K562 (cell line): Measurements from ENCODE around the gene KRTCAP2. TPM values are rescaled to one million over a fixed set of nuclear protein-coding genes. Genes with fewer than 3 reads are reported as not detected.
A peak's percentile ranks its signal among the peaks of the same experiment; 100 is the strongest.

Source experiments
- ARNT ChIP-seq, 2 experiments: fragments of 450-650 bp; IDR thresholded peaks; 2 replicates each; pipeline ENCODE4 v1.6.1; 2016; ENCODE audit warnings: mild to moderate bottlenecking in 1 of 2
- DPF2 ChIP-seq: fragments of 450-650 bp; IDR thresholded peaks from 2 replicates; pipeline ENCODE4 v1.6.1; 2016
- E2F8 ChIP-seq: fragments of 450-650 bp; IDR thresholded peaks from 2 replicates; pipeline ENCODE4 v1.7.1; 2018; ENCODE audit warnings: mild to moderate bottlenecking, low read depth; ENCODE audit not compliant: partially characterized antibody
- ESRRB ChIP-seq: fragments of 250-450 bp; sonication (Bioruptor Pico); IDR thresholded peaks from 2 replicates; pipeline ENCODE4 v1.5.0; 2020; ENCODE audit warnings: mild to moderate bottlenecking, moderate library complexity, borderline replicate concordance
- HNRNPL ChIP-seq: fragments of 200-400 bp; formaldehyde crosslinking; IDR thresholded peaks from 2 replicates; pipeline ENCODE4 v1.6.1; 2017; ENCODE audit warnings: low read depth, mild to moderate bottlenecking, low read length
- KDM1A ChIP-seq, 2 experiments: fragments of 450-650 bp; IDR thresholded peaks; 2 replicates each; pipeline ENCODE4 v1.6.1; 2016; ENCODE audit warnings: mild to moderate bottlenecking in 2 of 2
- MGA ChIP-seq: fragments of 450-650 bp; IDR thresholded peaks from 2 replicates; pipeline ENCODE4 v1.6.1; 2016; ENCODE audit warnings: mild to moderate bottlenecking, moderate library complexity
- PCBP2 ChIP-seq: fragments of 200-400 bp; formaldehyde crosslinking; IDR thresholded peaks from 2 replicates; pipeline ENCODE4 v1.6.1; 2018; ENCODE audit warnings: low read length, low read depth, mild to moderate bottlenecking, moderate library complexity; ENCODE audit not compliant: poor library complexity, severe bottlenecking
- polyA plus RNA-seq, 8 experiments: library from polyadenylated mRNA; depleted of rRNA in 4 of 8; stranded (reverse) in 5 of 8; unstranded in 3 of 8; fragments of >200 nt; fragmentation: Nextera tagmentation in 2 of 8; fragmentation: Illumina TruSeq in 1 of 8; extraction: Ambion mirVana in 2 of 8; extraction: Trizol in 1 of 8; gene quantifications; 2 replicates each; pipeline versions ENCODE4 v1.2.1 to v1.2.3, GENCODE V29; 2011 to 2014; ENCODE audit warnings: inconsistent platforms in 1 of 8, missing spikeins in 1 of 8
- total RNA-seq, 7 experiments: library from RNA; depleted of rRNA in 6 of 7; stranded (reverse); fragments of >200 nt in 6 of 7; fragmentation: Illumina TruSeq in 2 of 7; extraction: Trizol in 2 of 7; gene quantifications; 2 replicates each; pipeline versions ENCODE4 v1.2.1 to v1.2.3, GENCODE V29; 2011 to 2021; ENCODE audit warnings: low replicate concordance in 1 of 7

Gene KRTCAP2
- total and polyA plus RNA-seq, 9 of the 15 experiments (the other 6 are each of a cell fraction or from before 2014, with no cell fraction given): 126 to 436 (median 244) TPM

- TF ChIP-seq HNRNPL (no peak), KDM1A (IDR thresholded peaks at IDR 0.05) (peak; percentile 28 to 49; a peak in 2 of 4 replicates), E2F8 (no peak), PCBP2 (no peak), DPF2 (peak; percentile 85), MGA (no peak), ESRRB (CRISPR knock-in tag) (no peak), ARNT (IDR thresholded peaks at IDR 0.05) (no peak; a peak in 1 of 4 replicates)
These were observed 35.8 kb downstream of the KRTCAP2 start (continued) for GRCh38 chr1:155137154-155137949.
